Activated CD4-positive, alpha-beta T cell treated with anti-CD3 and anti-CD28 coated beads, Interleukin-2, amount 10 ng/mL, durations not matched to agents 7 days and 5 days (primary cell): ENCODE measurements around the gene UBTD2. TPM values are rescaled to one million over a fixed set of nuclear protein-coding genes. Genes with fewer than 3 reads are reported as not detected.
A peak's percentile ranks its signal among the peaks of the same experiment; 100 is the strongest.

Experiments
- CTCF ChIA-PET: fragments of 350-600 bp; sonication (Branson Sonifier 250); formaldehyde crosslinking; loops from one replicate; lab custom pipeline; 2021; ENCODE audit warnings: antibody characterized with exemption; lab: Charles Lee
- POLR2A ChIA-PET: fragments of 350-600 bp; sonication (Branson Sonifier 250); formaldehyde crosslinking; loops from one replicate; lab custom pipeline; 2021; ENCODE audit warnings: antibody characterized with exemption; lab: Charles Lee
- DNase-seq: peaks from one replicate; pipeline ENCODE4 v3.0.0-alpha.2; 2020
- H3K27ac Mint-ChIP-seq: one replicate; pipeline ENCODE4 v1.8.0; 2021; ENCODE audit warnings: mild to moderate bottlenecking, moderate library complexity, mixed read lengths
- H3K27me3 Mint-ChIP-seq: one replicate; pipeline ENCODE4 v1.8.0; 2021; ENCODE audit warnings: mixed read lengths
- H3K36me3 Mint-ChIP-seq: one replicate; pipeline ENCODE4 v1.8.0; 2021; ENCODE audit warnings: low read depth, mixed read lengths
- H3K4me1 Mint-ChIP-seq: one replicate; pipeline ENCODE4 v1.8.0; 2021; ENCODE audit warnings: mixed read lengths
- H3K4me3 Mint-ChIP-seq: one replicate; pipeline ENCODE4 v1.8.0; 2021; ENCODE audit warnings: mild to moderate bottlenecking, moderate library complexity, mixed read lengths
- H3K9me3 Mint-ChIP-seq: one replicate; pipeline ENCODE4 v1.8.0; 2021; ENCODE audit warnings: mixed read lengths
- total RNA-seq, 2 experiments: library from RNA; stranded (reverse); gene quantifications; one replicate each; pipeline ENCODE4 v1.2.3, GENCODE V29; 2021

Gene UBTD2
- total RNA-seq, 2 experiments from 2014 or later: 10.3 to 11.5 TPM

- ChIA-PET CTCF (interaction anchor here (0.7 to 1.0 kb wide), 3 partner anchors 63 to 161 kb away, joined by 3 to 4 read pairs (median 3); no protein-coding TSS in a partner anchor), POLR2A (no interaction called here)
- Mint-ChIP-seq H3K27me3 (no peaks in the 10 kb centered on the region), H3K27ac (no peak overlapping the region), H3K9me3 (no peaks in the 10 kb centered on the region), H3K4me3 (no peak overlapping the region), H3K4me1 (peaks cover 6% of the 10 kb centered on the region), H3K36me3 (peaks cover 8% of the 10 kb centered on the region)
- no peak for DNase-seq
These were observed 16.9 kb downstream of the UBTD2 start for GRCh38 chr5:172266676-172267092.

- H3K27ac Mint-ChIP-seq: no peak overlapping the region
- H3K27me3 Mint-ChIP-seq: no peaks in the 10 kb centered on the region
- peaks cover 6% of the 10 kb centered on the region for H3K4me1 Mint-ChIP-seq
- no peak overlapping the region for H3K4me3 Mint-ChIP-seq
- POLR2A ChIA-PET: no interaction called here
- H3K36me3 Mint-ChIP-seq: peaks cover 8% of the 10 kb centered on the region
- no peak for DNase-seq
- no peaks in the 10 kb centered on the region for H3K9me3 Mint-ChIP-seq
- CTCF ChIA-PET: interaction anchor here (0.7 to 1.0 kb wide), 2 partner anchors 68 to 160 kb away, joined by 3 to 4 read pairs; no protein-coding TSS in a partner anchor
These were observed 17.4 kb downstream of the UBTD2 start for GRCh38 chr5:172266071-172266675.

- Mint-ChIP-seq H3K9me3 (no peaks in the 10 kb centered on the region), H3K36me3 (peaks cover 8% of the 10 kb centered on the region), H3K27ac (no peak overlapping the region), H3K27me3 (no peaks in the 10 kb centered on the region), H3K4me1 (peaks cover 6% of the 10 kb centered on the region), H3K4me3 (no peak overlapping the region)
- POLR2A ChIA-PET: no interaction called here
- DNase-seq: no peak
- CTCF ChIA-PET: no interaction called here
These were observed 18.7 kb downstream of the UBTD2 start for GRCh38 chr5:172264815-172265395.

- H3K36me3 Mint-ChIP-seq: peaks cover 37% of the 10 kb centered on the region
- peaks cover 34% of the 10 kb centered on the region for H3K9me3 Mint-ChIP-seq
These were observed 28.1 kb downstream of the UBTD2 start for GRCh38 chr5:172255444-172255843.

GRCh38 chr5:172252501-172252900 is 31.1 kb downstream of the UBTD2 start:
- Mint-ChIP-seq H3K27me3 (no peaks in the 10 kb centered on the region), H3K9me3 (peaks cover 27% of the 10 kb centered on the region), H3K36me3 (peaks cover 37% of the 10 kb centered on the region), H3K27ac (no peak overlapping the region), H3K4me3 (no peak overlapping the region), H3K4me1 (no peaks in the 10 kb centered on the region)
- no peak for DNase-seq
- ChIA-PET CTCF (interaction anchor here (0.6 kb wide), 1 partner anchor 663 kb away, joined by 3 read pairs; no protein-coding TSS in a partner anchor), POLR2A (no interaction called here)

More at GRCh38 chr5:172255444-172255843, 28.1 kb downstream of the UBTD2 start:
- no peaks in the 10 kb centered on the region for H3K27me3 Mint-ChIP-seq
- no peak for DNase-seq
- ChIA-PET CTCF (interaction anchor here (0.6 kb wide), 1 partner anchor 197 kb away, joined by 6 read pairs; no protein-coding TSS in a partner anchor), POLR2A (no interaction called here)
- H3K4me3 Mint-ChIP-seq: no peak overlapping the region
- H3K4me1 Mint-ChIP-seq: no peaks in the 10 kb centered on the region
- H3K27ac Mint-ChIP-seq: no peak overlapping the region

- ChIA-PET CTCF (interaction anchor here (0.6 kb wide), 2 partner anchors 266 to 714 kb away, joined by 3 to 4 read pairs; no protein-coding TSS in a partner anchor), POLR2A (no interaction called here)
- Mint-ChIP-seq H3K4me1 (peaks cover 2% of the 10 kb centered on the region), H3K9me3 (peaks cover 21% of the 10 kb centered on the region), H3K27me3 (no peaks in the 10 kb centered on the region), H3K27ac (no peak overlapping the region), H3K4me3 (no peak overlapping the region), H3K36me3 (peaks cover 37% of the 10 kb centered on the region)
- DNase-seq: no peak
These were observed 32.1 kb downstream of the UBTD2 start for GRCh38 chr5:172251419-172251818.

GRCh38 chr5:172248637-172249036 is 34.9 kb downstream of the UBTD2 start:
- Mint-ChIP-seq H3K36me3 (peaks cover 29% of the 10 kb centered on the region), H3K27ac (no peak overlapping the region), H3K4me3 (no peak overlapping the region), H3K4me1 (peaks cover 2% of the 10 kb centered on the region), H3K9me3 (peaks cover 13% of the 10 kb centered on the region), H3K27me3 (no peaks in the 10 kb centered on the region)
- no peak for DNase-seq
- ChIA-PET POLR2A (no interaction called here), CTCF (no interaction called here)

GRCh38 chr5:172245703-172246125 is 37.9 kb downstream of the UBTD2 start:
- peaks cover 9% of the 10 kb centered on the region for H3K9me3 Mint-ChIP-seq
- DNase-seq: no peak
- no peaks in the 10 kb centered on the region for H3K27me3 Mint-ChIP-seq
- no peak overlapping the region for H3K4me3 Mint-ChIP-seq
- ChIA-PET CTCF (interaction anchor here (0.5 kb wide), 1 partner anchor 27 kb away, joined by 3 read pairs; no protein-coding TSS in a partner anchor), POLR2A (no interaction called here)
- peaks cover 21% of the 10 kb centered on the region for H3K36me3 Mint-ChIP-seq
- peaks cover 2% of the 10 kb centered on the region for H3K4me1 Mint-ChIP-seq
- H3K27ac Mint-ChIP-seq: no peak overlapping the region

GRCh38 chr5:172245046-172245445 is 38.5 kb downstream of the UBTD2 start:
- no peak overlapping the region for H3K4me3 Mint-ChIP-seq
- ChIA-PET CTCF (interaction anchor here (0.5 kb wide), 1 partner anchor 28 kb away, joined by 3 read pairs; no protein-coding TSS in a partner anchor), POLR2A (no interaction called here)
- peaks cover 17% of the 10 kb centered on the region for H3K36me3 Mint-ChIP-seq
- no peak for DNase-seq
- peaks cover 2% of the 10 kb centered on the region for H3K4me1 Mint-ChIP-seq
- peaks cover 5% of the 10 kb centered on the region for H3K9me3 Mint-ChIP-seq
- no peak overlapping the region for H3K27ac Mint-ChIP-seq
- no peaks in the 10 kb centered on the region for H3K27me3 Mint-ChIP-seq

GRCh38 chr5:172243302-172243701 is 40.3 kb downstream of the UBTD2 start:
- peaks cover 13% of the 10 kb centered on the region for H3K36me3 Mint-ChIP-seq
- peaks cover 3% of the 10 kb centered on the region for H3K9me3 Mint-ChIP-seq
- no peak for DNase-seq
- no peak overlapping the region for H3K4me3 Mint-ChIP-seq
- POLR2A ChIA-PET: interaction anchor here (0.6 kb wide), 1 partner anchor 40 kb away, joined by 3 read pairs; the partner anchor contains the start of gene UBTD2
- H3K27me3 Mint-ChIP-seq: no peaks in the 10 kb centered on the region
- CTCF ChIA-PET: no interaction called here
- H3K27ac Mint-ChIP-seq: no peak overlapping the region
- peaks cover 16% of the 10 kb centered on the region for H3K4me1 Mint-ChIP-seq

GRCh38 chr5:172238334-172238733 is 45.2 kb downstream of the UBTD2 start:
- Mint-ChIP-seq H3K4me1 (peaks cover 51% of the 10 kb centered on the region), H3K27ac (peak overlapping the region; percentile 71), H3K4me3 (peak overlapping the region; percentile 48)

GRCh38 chr5:172235827-172236736 is 47.5 kb downstream of the UBTD2 start:
- Mint-ChIP-seq H3K4me3 (no peak overlapping the region), H3K4me1 (peaks cover 51% of the 10 kb centered on the region), H3K27ac (no peak overlapping the region), H3K36me3 (peaks cover 31% of the 10 kb centered on the region), H3K27me3 (no peaks in the 10 kb centered on the region), H3K9me3 (no peaks in the 10 kb centered on the region)
- POLR2A ChIA-PET: no interaction called here
- no peak for DNase-seq
- CTCF ChIA-PET: interaction anchor here (1.1 to 1.2 kb wide), 2 partner anchors 46 to 47 kb away, joined by 3 read pairs; partner anchors contain the start of gene UBTD2

More at GRCh38 chr5:172238334-172238733, 45.2 kb downstream of the UBTD2 start:
- no peak for DNase-seq
- no peaks in the 10 kb centered on the region for H3K27me3 Mint-ChIP-seq
- H3K9me3 Mint-ChIP-seq: peaks cover 3% of the 10 kb centered on the region
- peaks cover 23% of the 10 kb centered on the region for H3K36me3 Mint-ChIP-seq
- ChIA-PET POLR2A (no interaction called here), CTCF (no interaction called here)
